MM.1S (cell line): Measurements from ENCODE around the gene CTSW.

Source experiments
- DNase-seq: peaks from one replicate; pipeline ENCODE4 v3.0.0-alpha.2; 2015
- H2AFZ ChIP-seq: fragments of 300-600 bp; sonication (generic); 2 replicates; pipeline ENCODE4 v1.6.0; 2016; ENCODE audit warnings: antibody characterized with exemption, low read length
- H3F3A ChIP-seq: fragments of 300-600 bp; sonication (generic); 2 replicates; pipeline ENCODE4 v1.6.1; 2016; ENCODE audit warnings: mild to moderate bottlenecking, antibody characterized with exemption, low read length, moderate library complexity, mixed read lengths; ENCODE audit not compliant: insufficient read depth
- H3K27ac ChIP-seq: fragments of 300-600 bp; sonication (generic); 2 replicates; pipeline ENCODE4 v1.5.1; 2016; ENCODE audit warnings: mild to moderate bottlenecking, low read length
- H3K27me3 ChIP-seq: fragments of 300-600 bp; sonication (generic); replicated peaks from 2 replicates; pipeline ENCODE4 v1.6.0; 2016; ENCODE audit warnings: low read length; ENCODE audit not compliant: insufficient read depth
- H3K36me3 ChIP-seq: fragments of 300-600 bp; sonication (generic); replicated peaks from 2 replicates; pipeline ENCODE4 v1.6.1; 2016; ENCODE audit warnings: mild to moderate bottlenecking, low read length, mixed read lengths; ENCODE audit not compliant: insufficient read depth
- H3K4me1 ChIP-seq: fragments of 300-600 bp; sonication (generic); 2 replicates; pipeline ENCODE4 v1.6.1; 2016; ENCODE audit warnings: low read length, mixed read lengths
- H3K4me2 ChIP-seq: fragments of 300-600 bp; sonication (generic); 2 replicates; pipeline ENCODE4 v1.6.0; 2016; ENCODE audit warnings: low read depth, low read length
- H3K4me3 ChIP-seq: fragments of 300-600 bp; sonication (generic); 2 replicates; pipeline ENCODE4 v1.5.1; 2016; ENCODE audit warnings: low read length, mixed read lengths
- H3K79me2 ChIP-seq: fragments of 300-600 bp; sonication (generic); 2 replicates; pipeline ENCODE4 v1.6.1; 2016; ENCODE audit warnings: mixed run types, low read length, mixed read lengths
- H3K9ac ChIP-seq: fragments of 300-600 bp; sonication (generic); 2 replicates; pipeline ENCODE4 v1.6.1; 2016; ENCODE audit warnings: low read length, mixed read lengths
- H3K9me2 ChIP-seq: fragments of 300-600 bp; sonication (generic); replicated peaks from 2 replicates; pipeline ENCODE4 v1.6.1; 2016; ENCODE audit warnings: mild to moderate bottlenecking, low read length, mixed read lengths; ENCODE audit not compliant: insufficient read depth
- H3K9me3 ChIP-seq: fragments of 300-600 bp; sonication (generic); replicated peaks from 2 replicates; pipeline ENCODE4 v1.6.1; 2016; ENCODE audit warnings: mild to moderate bottlenecking, low read length, mixed read lengths; ENCODE audit not compliant: insufficient read depth
- H4K20me1 ChIP-seq: fragments of 300-600 bp; sonication (generic); 2 replicates; pipeline ENCODE4 v1.6.1; 2016; ENCODE audit warnings: mild to moderate bottlenecking, low read length, moderate library complexity, mixed read lengths; ENCODE audit not compliant: insufficient read depth
- CTCF ChIP-seq: fragments of 300-600 bp; sonication (generic); IDR thresholded peaks from 2 replicates; pipeline ENCODE4 v1.5.1; 2016; ENCODE audit warnings: antibody characterized with exemption, low read length, mixed read lengths
- EZH2 ChIP-seq: fragments of 300-600 bp; sonication (generic); optimal IDR thresholded peaks from 2 replicates; pipeline ENCODE3; 2017; ENCODE audit warnings: low read depth, mild to moderate bottlenecking, antibody characterized with exemption, low read length, mixed read lengths
- EZH2phosphoT487 ChIP-seq: fragments of 300-600 bp; sonication (generic); IDR thresholded peaks from 2 replicates; pipeline ENCODE4 v1.6.1; 2018; ENCODE audit warnings: antibody characterized with exemption, low read length

CTSW gene

GRCh38 chr11:65885231-65885630 is 5.6 kb downstream of the CTSW start:
- H3K27me3 ChIP-seq, result no peaks in the 10 kb centered on the region
- no peak overlapping the region for H3K27ac ChIP-seq

GRCh38 chr11:65885808-65886536 is 6.3 kb downstream of the CTSW start:
- H3K4me1 ChIP-seq, result peaks cover 28% of the 10 kb centered on the region
- H3K4me2 ChIP-seq, result no peak overlapping the region
- H3K27ac ChIP-seq, result no peak overlapping the region
- H3K9ac ChIP-seq, result no peak overlapping the region
- peaks cover 30% of the 10 kb centered on the region for H3K79me2 ChIP-seq
- no peak overlapping the region for H3K4me3 ChIP-seq
- H3K9me2 ChIP-seq, result no peaks in the 10 kb centered on the region
- no peak overlapping the region for H2AFZ ChIP-seq
- TF ChIP-seq CTCF, result no peak
- TF ChIP-seq EZH2, result no peak
- no peak for TF ChIP-seq EZH2phosphoT487
- DNase-seq, result no peak
- no peaks in the 10 kb centered on the region for H3K9me3 ChIP-seq
- no peaks in the 10 kb centered on the region for H3K27me3 ChIP-seq
- peaks cover 23% of the 10 kb centered on the region for H3F3A ChIP-seq
- H3K36me3 ChIP-seq, result peaks cover 8% of the 10 kb centered on the region
- no peaks in the 10 kb centered on the region for H4K20me1 ChIP-seq

More at GRCh38 chr11:65885231-65885630, 5.6 kb downstream of the CTSW start:
- DNase-seq, result no peak
- H3K9me2 ChIP-seq, result no peaks in the 10 kb centered on the region
- TF ChIP-seq EZH2, result no peak
- no peak for TF ChIP-seq CTCF
- no peak for TF ChIP-seq EZH2phosphoT487
- H2AFZ ChIP-seq, result no peak overlapping the region
- peaks cover 28% of the 10 kb centered on the region for H3K4me1 ChIP-seq
- no peak overlapping the region for H3K4me2 ChIP-seq
- H3K9ac ChIP-seq, result no peak overlapping the region
- no peaks in the 10 kb centered on the region for H3K9me3 ChIP-seq
- H3K79me2 ChIP-seq, result peaks cover 26% of the 10 kb centered on the region
- H4K20me1 ChIP-seq, result no peaks in the 10 kb centered on the region
- H3F3A ChIP-seq, result peaks cover 23% of the 10 kb centered on the region
- H3K36me3 ChIP-seq, result peaks cover 8% of the 10 kb centered on the region
- no peak overlapping the region for H3K4me3 ChIP-seq

- TF ChIP-seq EZH2phosphoT487 (no peak), CTCF (no peak), EZH2 (no peak)
- Histone ChIP-seq H3K36me3 (peaks cover 8% of the 10 kb centered on the region), H3F3A (peaks cover 23% of the 10 kb centered on the region), H3K4me2 (peak overlapping the region; percentile 100), H3K9me3 (no peaks in the 10 kb centered on the region), H3K9me2 (no peaks in the 10 kb centered on the region), H3K27me3 (no peaks in the 10 kb centered on the region), H2AFZ (peak overlapping the region; percentile 96; the same call in 1 of the 2 replicates), H3K27ac (peak overlapping the region; percentile 27; the same call in 1 of the 2 replicates), H4K20me1 (no peaks in the 10 kb centered on the region), H3K4me1 (peaks cover 32% of the 10 kb centered on the region), H3K9ac (peak overlapping the region; percentile 63; the same call in 1 of the 2 replicates), H3K79me2 (peaks cover 41% of the 10 kb centered on the region), H3K4me3 (peak overlapping the region; percentile 98)
- DNase-seq, result no peak
These were observed 7.4 kb downstream of the CTSW start for GRCh38 chr11:65886826-65887722.
